Endothelial cell of umbilical vein (primary cell): Measurements from ENCODE around the gene OR6C4.

Experiments used
- CTCF ChIP-seq, 2 donors: IDR thresholded peaks; 1 replicate in 1 of 2; 2 replicates in 1 of 2; pipeline ENCODE4 v1.5.1; 2011; ENCODE audit warnings: low read length in 2 of 2, mild to moderate bottlenecking in 2 of 2, moderate library complexity in 2 of 2, control low read depth in 1 of 2, inconsistent platforms in 1 of 2, low read depth in 1 of 2; ENCODE audit not compliant: insufficient read depth in 1 of 2; ENCODE audit errors: extremely low read depth in 1 of 2
- EZH2 ChIP-seq: IDR thresholded peaks from 2 replicates; pipeline ENCODE4 v1.6.1; 2012; ENCODE audit warnings: borderline replicate concordance, low read depth, mild to moderate bottlenecking, moderate library complexity, low read length, inconsistent platforms; ENCODE audit not compliant: severe bottlenecking
- FOS ChIP-seq: IDR thresholded peaks from 2 replicates; pipeline ENCODE4 v1.6.1; 2011; ENCODE audit warnings: mild to moderate bottlenecking, low read length, moderate library complexity, borderline replicate concordance; ENCODE audit not compliant: insufficient read depth
- GATA2 ChIP-seq: IDR thresholded peaks from 2 replicates; pipeline ENCODE4 v1.7.0; 2011; ENCODE audit warnings: low read depth, mild to moderate bottlenecking, moderate library complexity, mixed read lengths, low read length; ENCODE audit not compliant: insufficient read length, insufficient read depth
- JUN ChIP-seq: IDR thresholded peaks from 2 replicates; pipeline ENCODE4 v1.6.1; 2011; ENCODE audit warnings: borderline replicate concordance, low read depth; ENCODE audit not compliant: insufficient read length, insufficient read depth
- MAX ChIP-seq: IDR thresholded peaks from 2 replicates; pipeline ENCODE4 v1.6.1; 2011; ENCODE audit not compliant: insufficient read depth, insufficient read length
- MYC ChIP-seq: IDR thresholded peaks from one replicate; pipeline ENCODE4 v1.6.1; 2011; ENCODE audit warnings: mild to moderate bottlenecking, low read depth, low read length
- POLR2A ChIP-seq: IDR thresholded peaks from 2 replicates; pipeline ENCODE4 v1.6.1; 2012; ENCODE audit warnings: low read depth, mild to moderate bottlenecking, control low read depth, low read length
- POLR2AphosphoS5 ChIP-seq: IDR thresholded peaks from 2 replicates; pipeline ENCODE4 v1.6.1; 2012; ENCODE audit warnings: low read depth, mild to moderate bottlenecking, control low read depth, low read length, moderate library complexity; ENCODE audit not compliant: insufficient read depth

DNA sequence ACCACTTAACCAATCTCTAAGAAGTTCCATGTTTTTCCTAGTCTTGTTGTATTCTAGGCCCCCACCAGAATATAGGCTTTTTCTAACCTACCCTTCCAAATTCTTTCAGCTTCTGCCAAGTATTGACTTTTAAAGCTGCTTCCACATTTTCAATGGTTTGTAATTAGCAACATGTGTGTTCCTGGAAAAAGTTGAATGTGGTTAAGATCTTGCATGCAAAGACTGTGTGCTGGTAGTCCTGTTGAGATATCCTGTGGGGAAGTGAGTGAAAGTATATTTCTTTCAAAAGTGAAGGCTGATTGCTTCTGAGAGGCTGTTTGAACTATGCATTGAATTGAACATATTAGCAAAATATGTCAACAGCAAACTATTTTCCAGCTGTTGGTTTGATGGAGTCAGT, 646 bp upstream of the OR6C4 start:
- TF ChIP-seq EZH2 (no peak), POLR2AphosphoS5 (no peak), FOS (no peak), CTCF (IDR thresholded peaks at IDR 0.05; ENCODE audit: extremely low read depth in 1 of 2, insufficient read depth in 1 of 2, low read depth in 1 of 2, low read length in 2 of 2) (no peak), JUN (no peak), MAX (no peak), POLR2A (no peak), GATA2 (no peak), MYC (no peak)
